Astrocyte of the cerebellum (primary cell): ENCODE data around the gene SMARCA1.

Experiments
- DNase-seq: peaks from one replicate; pipeline ENCODE4 v3.0.0-alpha.2; 2011; ENCODE audit warnings: low read depth
- H3K4me3 ChIP-seq: 2 replicates; pipeline ENCODE4 v1.5.1; 2011; ENCODE audit warnings: mild to moderate bottlenecking, low read depth, low read length, moderate library complexity
- in situ Hi-C: cut with HindIII; loops from 2 replicates; pipeline ENCODE4 v1.10.0; 2017; ENCODE audit warnings: low sequenced_read_pairs
- TF ChIP-seq, protein P1 (sequence below): IDR thresholded peaks from 2 replicates; pipeline ENCODE4 v1.5.1; 2012; ENCODE audit warnings: low read length, low read depth, moderate library complexity, mild to moderate bottlenecking; ENCODE audit errors: missing control alignments

Gene SMARCA1

DNA sequence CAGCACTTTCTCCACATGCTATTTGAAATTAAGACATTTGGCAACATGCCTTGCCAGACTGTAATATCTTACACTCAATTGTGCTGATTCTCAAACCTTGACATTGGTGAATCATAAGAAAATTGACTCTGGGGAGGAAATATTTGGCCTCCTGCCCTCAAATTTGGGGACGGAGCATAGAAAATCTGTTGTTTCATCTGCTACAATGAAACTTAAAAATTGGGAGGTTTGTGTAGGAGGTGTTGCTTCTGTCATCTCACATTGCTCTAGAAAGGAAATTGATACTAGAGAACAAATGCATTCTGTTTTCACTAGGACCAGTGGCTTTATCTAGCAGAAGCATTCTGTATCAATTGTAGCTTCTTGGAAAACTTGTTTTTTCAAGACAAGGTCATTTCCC, 22.1 kb upstream of the SMARCA1 start:
- in situ Hi-C loops, result no loop called here
- H3K4me3 ChIP-seq, result no peak overlapping the region
- no peak for DNase-seq
- TF ChIP-seq, protein P1, sequence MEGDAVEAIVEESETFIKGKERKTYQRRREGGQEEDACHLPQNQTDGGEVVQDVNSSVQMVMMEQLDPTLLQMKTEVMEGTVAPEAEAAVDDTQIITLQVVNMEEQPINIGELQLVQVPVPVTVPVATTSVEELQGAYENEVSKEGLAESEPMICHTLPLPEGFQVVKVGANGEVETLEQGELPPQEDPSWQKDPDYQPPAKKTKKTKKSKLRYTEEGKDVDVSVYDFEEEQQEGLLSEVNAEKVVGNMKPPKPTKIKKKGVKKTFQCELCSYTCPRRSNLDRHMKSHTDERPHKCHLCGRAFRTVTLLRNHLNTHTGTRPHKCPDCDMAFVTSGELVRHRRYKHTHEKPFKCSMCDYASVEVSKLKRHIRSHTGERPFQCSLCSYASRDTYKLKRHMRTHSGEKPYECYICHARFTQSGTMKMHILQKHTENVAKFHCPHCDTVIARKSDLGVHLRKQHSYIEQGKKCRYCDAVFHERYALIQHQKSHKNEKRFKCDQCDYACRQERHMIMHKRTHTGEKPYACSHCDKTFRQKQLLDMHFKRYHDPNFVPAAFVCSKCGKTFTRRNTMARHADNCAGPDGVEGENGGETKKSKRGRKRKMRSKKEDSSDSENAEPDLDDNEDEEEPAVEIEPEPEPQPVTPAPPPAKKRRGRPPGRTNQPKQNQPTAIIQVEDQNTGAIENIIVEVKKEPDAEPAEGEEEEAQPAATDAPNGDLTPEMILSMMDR, result no peak

DNA sequence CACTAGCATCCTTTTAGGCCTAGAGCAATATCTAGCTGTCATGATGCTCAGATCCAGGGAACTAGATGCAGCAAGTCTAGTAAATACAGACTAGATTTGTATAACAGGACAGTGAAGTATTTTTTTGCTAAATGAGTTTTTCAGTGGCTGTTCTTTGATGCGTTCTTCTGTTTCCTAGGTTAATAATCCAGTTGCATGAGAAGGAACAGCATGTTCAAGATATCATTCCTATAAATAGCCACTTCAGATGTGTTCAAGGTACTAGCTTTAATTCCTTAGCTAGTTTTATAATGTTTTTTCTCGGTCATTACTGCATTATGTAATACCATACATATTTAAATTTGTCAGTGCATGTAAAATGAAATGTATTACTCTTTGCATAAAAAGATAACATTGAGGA, 21.5 kb upstream of the SMARCA1 start:
- H3K4me3 ChIP-seq, result no peak overlapping the region
- TF ChIP-seq, protein P1, result no peak
- in situ Hi-C loops, result loop anchor here (5.0 kb wide), 1 partner anchor 87 kb away; no protein-coding TSS in a partner anchor
- no peak for DNase-seq

- TF ChIP-seq, protein P1, result no peak
- in situ Hi-C loops, result loop anchor here (5.0 kb wide), 1 partner anchor 83 kb away; no protein-coding TSS in a partner anchor
- no peak for DNase-seq
- peak overlapping the region; percentile 53 for H3K4me3 ChIP-seq
Observed at GRCh38 chrX:129540722-129541184, 17.5 kb upstream of the SMARCA1 start.

DNA sequence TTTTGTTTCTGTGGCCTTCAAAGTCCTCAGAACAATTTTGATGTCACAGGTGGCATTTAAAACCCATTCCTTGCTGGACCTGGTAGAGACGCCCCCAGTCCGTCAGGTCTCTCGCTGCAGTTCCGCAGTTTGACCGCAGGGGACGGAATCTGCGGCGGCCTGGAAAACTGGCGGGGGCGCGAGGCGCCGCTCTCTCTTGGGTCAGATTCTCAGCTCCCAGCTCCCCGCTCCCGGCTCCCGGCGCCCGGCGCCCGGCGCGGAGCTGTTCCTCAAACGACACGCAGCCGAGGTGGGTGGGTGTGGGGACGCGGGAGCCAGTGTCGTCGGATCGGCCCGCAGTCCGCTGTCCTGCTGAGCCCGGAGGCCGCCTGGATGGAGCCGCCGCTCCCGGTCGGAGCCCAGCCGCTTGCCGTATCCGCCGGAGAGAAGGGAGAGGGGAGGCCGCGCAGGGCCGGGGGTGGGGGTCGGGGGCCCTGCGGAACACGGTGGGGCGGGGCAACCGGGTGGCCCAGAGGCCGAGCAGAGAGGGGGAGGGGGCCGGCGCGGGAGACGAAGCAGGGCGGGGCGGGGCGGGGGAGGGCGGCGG, 16.9 kb upstream of the SMARCA1 start, which contains the start of gene OCRL:
Gene OCRL, plus strand, starts transcription at position 192 of the 586 bp plus-strand sequence. Its CDS starts 181 bp downstream, at position 373.
- no peak for DNase-seq
- TF ChIP-seq, protein P1, result peak; percentile 68
- in situ Hi-C loops, result loop anchor here (5.0 kb wide), 1 partner anchor 83 kb away; no protein-coding TSS in a partner anchor
- H3K4me3 ChIP-seq, result peak within 1 kb of the TSS; percentile 53

DNA sequence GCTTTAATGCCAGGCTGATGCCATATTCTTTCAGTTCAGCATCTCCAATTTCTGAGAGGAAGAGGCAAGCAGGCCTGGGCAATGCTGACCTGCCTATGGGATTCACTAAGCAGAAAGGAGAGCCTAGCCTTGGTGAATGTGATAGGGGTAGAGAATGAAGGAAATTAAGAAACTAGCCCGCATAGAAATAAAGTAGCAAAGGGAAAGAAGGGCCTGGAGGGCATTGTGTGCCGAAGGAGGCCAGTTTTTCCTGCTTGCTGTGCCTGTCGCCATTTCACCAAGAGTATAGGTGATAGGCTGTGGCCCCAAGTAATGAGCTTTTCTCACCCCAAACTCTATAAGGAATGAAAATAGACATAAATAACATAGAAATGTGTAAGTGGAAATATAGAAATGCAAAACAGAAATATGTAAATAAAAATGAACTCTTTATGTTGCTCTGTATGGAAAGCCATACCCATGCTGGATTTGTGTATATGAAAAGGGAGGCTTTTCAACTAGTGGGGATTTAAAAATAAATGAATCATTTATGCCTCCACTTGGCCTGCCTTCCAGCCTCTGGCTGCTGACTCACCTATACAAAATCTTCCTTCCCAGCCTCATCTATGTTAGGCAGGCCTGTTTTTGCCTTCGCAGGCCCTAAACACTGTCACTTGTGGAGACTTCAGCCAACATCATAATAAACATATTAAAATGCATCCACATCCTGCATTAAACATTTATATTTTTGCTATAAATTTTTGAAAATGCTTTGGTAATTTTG, 11.7 kb upstream of the SMARCA1 start:
- in situ Hi-C loops, result no loop called here
- DNase-seq, result no peak
- H3K4me3 ChIP-seq, result no peak overlapping the region
- TF ChIP-seq, protein P1, result no peak

GRCh38 chrX:129531132-129531531, 7.8 kb upstream of the SMARCA1 start:
- in situ Hi-C loops, result no loop called here
- no peak overlapping the region for H3K4me3 ChIP-seq
- no peak for DNase-seq
- TF ChIP-seq, protein P1, result no peak
